Measurements from ENCODE around the gene QSER1. TPM values are rescaled to one million over a fixed set of nuclear protein-coding genes. Genes with fewer than 3 reads are reported as not detected.
A peak's percentile ranks its signal among the peaks of the same experiment; 100 is the strongest.
"Not testable (repeated sequence)": the region's sequence is repeated elsewhere in the genome, so short reads cannot be mapped to it uniquely, and the experiment has no call there.

QSER1 gene
- total RNA-seq, 2 donors from 2014 or later: 9.8 to 11.1 TPM

DNA sequence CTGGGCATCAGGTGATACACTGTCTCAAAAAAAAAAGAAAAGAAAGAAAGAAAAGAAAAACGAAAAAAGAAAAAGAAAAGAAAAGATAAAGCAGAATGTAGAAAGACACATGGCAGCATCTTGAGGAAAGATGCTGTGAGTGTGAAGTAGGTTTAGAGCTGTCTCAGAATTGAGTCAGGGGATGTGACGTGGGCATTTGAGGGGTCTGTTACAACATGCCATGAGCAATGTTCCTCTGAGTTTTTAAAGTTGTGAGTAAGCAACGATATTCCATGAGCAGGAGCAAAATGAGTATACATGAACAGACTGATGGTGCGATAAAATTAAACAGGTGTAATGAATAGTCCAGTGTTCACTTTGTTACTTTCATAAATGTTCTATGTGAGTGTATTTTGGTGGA is 11.3 kb upstream of the QSER1 start:
- Mint-ChIP-seq H3K4me1 (ENCODE audit: low read depth) (no peaks in the 10 kb centered on the region), H3K9me3 (no peaks in the 10 kb centered on the region), H3K4me3 (no peak overlapping the region), H3K36me3 (ENCODE audit: insufficient read depth in 2 of 2) (no peaks in the 10 kb centered on the region), H3K27ac (peak overlapping the region; percentile 14), H3K27me3 (ENCODE audit: low read depth) (peaks cover 2% of the 10 kb centered on the region)
- DNase-seq (no peak), ATAC-seq (replicated peaks in 1 of 2) (no peak)

DNA sequence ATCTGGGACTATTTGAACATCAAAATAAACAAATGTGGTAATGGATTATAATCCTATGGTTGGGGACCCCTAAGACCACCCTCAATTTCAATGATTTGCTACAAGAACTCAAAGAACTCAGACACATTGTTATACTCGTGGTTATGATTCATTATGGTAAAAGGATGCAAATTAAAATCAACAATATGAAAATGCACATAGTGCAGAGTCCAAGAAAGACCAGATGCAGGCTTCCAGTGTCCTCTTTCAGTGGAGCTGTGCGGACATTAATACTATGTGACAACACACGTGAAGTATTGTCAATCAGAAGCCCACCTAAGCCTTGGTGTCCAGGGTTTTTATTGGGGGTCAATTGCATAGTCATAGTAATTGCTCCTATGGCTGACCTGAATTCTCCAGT is 9.2 kb upstream of the QSER1 start:
- H3K27me3 Mint-ChIP-seq (ENCODE audit: low read depth): no peaks in the 10 kb centered on the region
- ATAC-seq (replicated peaks in 1 of 2) (no peak), DNase-seq (no peak)
- no peak overlapping the region for H3K4me3 Mint-ChIP-seq
- H3K9me3 Mint-ChIP-seq: no peaks in the 10 kb centered on the region
- no peak overlapping the region for H3K27ac Mint-ChIP-seq
- no peaks in the 10 kb centered on the region for H3K4me1 Mint-ChIP-seq (ENCODE audit: low read depth)
- H3K36me3 Mint-ChIP-seq (ENCODE audit: insufficient read depth in 2 of 2): no peaks in the 10 kb centered on the region

DNA sequence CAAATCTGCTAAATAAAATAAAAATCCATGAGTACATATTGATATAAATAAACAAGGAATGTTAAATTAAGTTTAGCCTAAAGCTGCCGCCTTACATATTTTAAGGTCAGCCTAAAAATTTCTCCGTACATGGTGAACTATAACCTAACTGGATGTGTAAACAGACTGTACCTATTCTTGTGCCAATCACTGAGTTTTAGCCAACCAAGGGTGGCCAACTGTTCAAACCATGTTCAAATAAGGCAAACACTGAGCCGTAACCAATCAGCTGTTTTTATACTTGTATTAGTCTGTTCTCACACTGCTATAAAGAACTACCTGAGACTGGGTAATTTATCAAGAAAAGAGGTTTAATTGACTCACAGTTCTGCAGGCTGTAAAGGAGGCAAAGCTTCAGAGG is 8.6 kb upstream of the QSER1 start:
- Mint-ChIP-seq H3K27ac (no peak overlapping the region), H3K9me3 (no peaks in the 10 kb centered on the region), H3K4me1 (ENCODE audit: low read depth) (no peaks in the 10 kb centered on the region), H3K4me3 (no peak overlapping the region), H3K36me3 (ENCODE audit: insufficient read depth in 2 of 2) (no peaks in the 10 kb centered on the region), H3K27me3 (ENCODE audit: low read depth) (no peaks in the 10 kb centered on the region)
- DNase-seq (no peak), ATAC-seq (replicated peaks in 1 of 2) (no peak)

DNA sequence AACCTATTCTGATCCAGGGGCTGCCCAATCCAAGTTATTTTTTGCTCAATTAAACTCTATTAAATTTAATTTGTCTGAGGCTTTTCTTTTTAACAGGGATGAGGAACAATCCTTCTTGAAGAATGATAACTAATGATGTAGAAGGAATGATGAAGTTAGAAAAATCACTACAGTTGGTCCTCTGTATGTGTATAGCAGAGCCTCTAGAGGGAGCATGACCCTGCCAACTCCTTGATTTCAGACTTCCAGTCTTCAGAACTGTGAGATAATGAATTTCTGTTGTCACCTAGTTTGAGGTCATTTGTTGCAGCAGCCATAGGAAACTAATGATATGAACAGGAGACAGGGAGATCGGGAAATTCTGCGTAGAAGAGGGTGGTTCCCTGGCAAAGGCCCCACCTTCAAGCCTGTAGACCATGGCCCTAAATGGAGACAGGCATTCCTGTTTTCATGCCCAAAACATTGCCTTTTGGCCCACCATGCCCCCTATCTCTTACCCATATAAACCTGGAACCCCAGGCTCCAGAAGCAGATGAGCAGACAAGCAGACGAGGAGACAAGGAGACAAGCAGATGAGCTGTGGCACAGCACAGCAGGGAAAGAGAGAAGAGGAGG is 7.7 kb upstream of the QSER1 start:
- no peak overlapping the region for H3K27ac Mint-ChIP-seq
- H3K9me3 Mint-ChIP-seq: no peaks in the 10 kb centered on the region
- H3K4me1 Mint-ChIP-seq (ENCODE audit: low read depth): no peaks in the 10 kb centered on the region
- H3K36me3 Mint-ChIP-seq (ENCODE audit: insufficient read depth in 2 of 2): no peaks in the 10 kb centered on the region
- H3K27me3 Mint-ChIP-seq (ENCODE audit: low read depth): no peaks in the 10 kb centered on the region
- DNase-seq (no peak), ATAC-seq (replicated peaks in 1 of 2) (peak; percentile 33 to 57)
- no peak overlapping the region for H3K4me3 Mint-ChIP-seq

DNA sequence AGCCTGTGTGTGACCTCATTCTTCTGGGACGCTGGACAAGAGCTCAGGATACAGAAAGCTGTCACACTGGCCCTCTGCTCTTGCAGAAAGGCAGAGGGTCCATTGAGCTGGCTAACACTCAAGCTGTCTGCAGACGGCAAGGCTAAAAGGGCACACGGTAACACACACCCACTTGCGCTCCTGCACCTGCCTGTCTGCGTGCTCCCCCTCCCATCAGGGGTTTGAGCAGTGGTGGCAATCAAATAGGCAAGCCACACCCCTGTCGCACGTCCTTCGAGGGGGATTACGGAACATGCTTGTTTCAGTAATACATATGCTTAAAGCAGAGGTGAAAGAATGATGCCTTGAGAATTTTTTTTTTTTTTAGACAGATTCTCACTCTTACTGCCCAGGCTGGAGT is 7.1 kb upstream of the QSER1 start:
- ATAC-seq (replicated peaks in 1 of 2): no peak
- H3K4me3 Mint-ChIP-seq: no peak overlapping the region
- H3K27ac Mint-ChIP-seq: no peak overlapping the region
- no peaks in the 10 kb centered on the region for H3K36me3 Mint-ChIP-seq (ENCODE audit: insufficient read depth in 2 of 2)
- no peak for DNase-seq
- no peaks in the 10 kb centered on the region for H3K9me3 Mint-ChIP-seq
- no peaks in the 10 kb centered on the region for H3K27me3 Mint-ChIP-seq (ENCODE audit: low read depth)
- no peaks in the 10 kb centered on the region for H3K4me1 Mint-ChIP-seq (ENCODE audit: low read depth)

DNA sequence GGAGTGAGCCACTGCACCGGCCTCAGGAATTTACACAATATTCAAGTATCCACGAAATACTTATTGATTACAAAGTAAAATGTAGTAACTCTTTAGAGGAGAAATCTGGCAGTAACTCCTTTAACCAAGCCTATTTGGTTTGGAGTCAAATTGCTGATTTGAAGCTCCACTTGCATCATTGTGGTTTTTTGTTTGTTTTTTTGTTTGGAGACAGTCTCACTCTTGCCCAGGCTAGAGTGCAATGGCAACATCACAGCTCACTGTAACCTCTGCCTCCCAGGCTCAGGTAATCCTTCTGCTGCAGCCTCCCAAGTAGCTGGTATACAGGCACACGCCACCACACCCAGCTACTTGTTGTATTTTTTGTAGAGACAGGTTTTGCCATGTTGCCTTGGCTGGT is 6.4 kb upstream of the QSER1 start:
- Mint-ChIP-seq H3K36me3 (ENCODE audit: insufficient read depth in 2 of 2) (no peaks in the 10 kb centered on the region), H3K27me3 (ENCODE audit: low read depth) (no peaks in the 10 kb centered on the region), H3K4me3 (no peak overlapping the region), H3K27ac (no peak overlapping the region), H3K4me1 (ENCODE audit: low read depth) (peaks cover 1% of the 10 kb centered on the region), H3K9me3 (no peaks in the 10 kb centered on the region)
- DNase-seq (no peak), ATAC-seq (replicated peaks in 1 of 2) (no peak)

DNA sequence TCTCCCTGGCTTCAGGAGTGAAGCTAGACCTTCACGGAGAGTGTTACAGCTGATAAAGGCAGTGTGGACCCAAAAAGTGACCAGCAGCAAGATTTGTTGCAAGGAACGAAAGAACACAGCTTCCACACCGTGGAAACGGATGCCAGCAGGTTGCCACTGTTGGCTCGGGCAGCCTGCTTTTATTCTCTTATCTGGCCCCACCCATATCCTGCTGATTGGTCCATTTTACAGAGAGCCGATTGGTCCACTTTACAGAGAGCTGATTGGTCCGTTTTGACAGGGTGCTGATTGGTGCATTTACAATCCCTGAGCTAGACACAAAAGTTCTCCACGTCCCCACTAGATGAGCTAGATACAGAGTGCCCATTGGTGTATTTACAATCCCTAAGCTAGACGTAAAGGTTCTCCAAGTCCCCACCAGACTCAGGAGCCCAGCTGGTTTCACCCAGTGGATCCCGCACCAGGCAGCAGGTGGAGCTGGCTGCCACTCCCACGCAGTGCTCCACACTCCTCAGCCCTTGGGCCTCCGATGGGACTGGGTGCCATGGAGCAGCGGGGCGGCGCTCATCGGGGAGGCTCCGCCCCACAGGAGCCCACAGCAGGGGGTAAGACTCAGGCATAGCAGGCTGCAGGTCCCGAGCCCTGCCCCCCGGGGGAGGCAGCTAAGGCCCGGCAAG is 4.8 kb upstream of the QSER1 start:
- H3K27me3 Mint-ChIP-seq (ENCODE audit: low read depth); H3K36me3 Mint-ChIP-seq (ENCODE audit: insufficient read depth in 2 of 2): not testable (repeated sequence)

DNA sequence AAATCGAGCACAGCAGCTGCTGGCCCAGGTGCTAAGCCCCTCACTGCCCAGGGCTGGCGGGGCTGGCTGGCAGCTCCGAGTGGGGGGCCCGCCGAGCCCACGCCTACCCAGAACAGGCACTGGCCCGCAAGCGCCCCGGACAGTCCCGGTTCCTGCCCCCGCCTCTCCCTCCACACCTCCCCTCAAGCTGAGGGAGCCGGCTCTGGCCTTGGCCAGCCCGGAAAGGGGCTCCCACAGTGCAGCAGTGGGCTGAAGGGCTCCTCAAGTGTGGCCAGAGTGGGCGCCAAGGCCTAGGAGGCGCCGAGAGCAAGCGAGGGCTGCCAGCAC is 4.3 kb upstream of the QSER1 start:
- not testable (repeated sequence) for H3K9me3 Mint-ChIP-seq; ATAC-seq (replicated peaks in 1 of 2); DNase-seq; H3K27ac Mint-ChIP-seq; H3K36me3 Mint-ChIP-seq (ENCODE audit: insufficient read depth in 2 of 2); H3K27me3 Mint-ChIP-seq (ENCODE audit: low read depth); H3K4me3 Mint-ChIP-seq
- H3K4me1 Mint-ChIP-seq (ENCODE audit: low read depth): peaks cover 11% of the 10 kb centered on the region

More for the DNA sequence above, 4.8 kb upstream of the QSER1 start:
- not testable (repeated sequence) for H3K9me3 Mint-ChIP-seq; H3K4me3 Mint-ChIP-seq; DNase-seq; ATAC-seq (replicated peaks in 1 of 2); H3K27ac Mint-ChIP-seq
- peaks cover 11% of the 10 kb centered on the region for H3K4me1 Mint-ChIP-seq (ENCODE audit: low read depth)

DNA sequence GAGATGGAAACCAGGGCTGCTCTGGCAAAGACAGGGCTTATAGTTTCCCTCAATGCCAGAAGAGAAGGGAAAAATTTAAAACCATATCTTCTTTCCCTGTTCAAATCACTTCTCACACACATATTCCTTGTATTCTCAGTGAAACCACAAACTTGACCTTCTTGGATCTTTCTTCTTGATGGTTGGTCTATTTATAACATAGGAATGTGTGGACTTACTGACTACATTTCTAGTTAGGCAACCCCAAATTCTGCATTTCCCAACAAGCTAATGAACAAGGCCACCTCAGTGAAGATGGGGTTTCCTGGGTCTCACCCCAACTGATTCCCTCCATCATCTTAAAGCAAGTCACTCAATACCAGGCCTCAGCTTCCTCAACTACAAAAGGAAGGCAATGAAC is 3.8 kb upstream of the QSER1 start:
- no peak for DNase-seq
- H3K27ac Mint-ChIP-seq: no peak overlapping the region
- no peaks in the 10 kb centered on the region for H3K27me3 Mint-ChIP-seq (ENCODE audit: low read depth)
- H3K4me3 Mint-ChIP-seq: no peak overlapping the region
- no peak for ATAC-seq (replicated peaks in 1 of 2)
- peaks cover 1 to 2% of the 10 kb centered on the region in 2 donors for H3K36me3 Mint-ChIP-seq (ENCODE audit: insufficient read depth in 2 of 2)
- H3K9me3 Mint-ChIP-seq: no peaks in the 10 kb centered on the region
- peaks cover 11% of the 10 kb centered on the region for H3K4me1 Mint-ChIP-seq (ENCODE audit: low read depth)

DNA sequence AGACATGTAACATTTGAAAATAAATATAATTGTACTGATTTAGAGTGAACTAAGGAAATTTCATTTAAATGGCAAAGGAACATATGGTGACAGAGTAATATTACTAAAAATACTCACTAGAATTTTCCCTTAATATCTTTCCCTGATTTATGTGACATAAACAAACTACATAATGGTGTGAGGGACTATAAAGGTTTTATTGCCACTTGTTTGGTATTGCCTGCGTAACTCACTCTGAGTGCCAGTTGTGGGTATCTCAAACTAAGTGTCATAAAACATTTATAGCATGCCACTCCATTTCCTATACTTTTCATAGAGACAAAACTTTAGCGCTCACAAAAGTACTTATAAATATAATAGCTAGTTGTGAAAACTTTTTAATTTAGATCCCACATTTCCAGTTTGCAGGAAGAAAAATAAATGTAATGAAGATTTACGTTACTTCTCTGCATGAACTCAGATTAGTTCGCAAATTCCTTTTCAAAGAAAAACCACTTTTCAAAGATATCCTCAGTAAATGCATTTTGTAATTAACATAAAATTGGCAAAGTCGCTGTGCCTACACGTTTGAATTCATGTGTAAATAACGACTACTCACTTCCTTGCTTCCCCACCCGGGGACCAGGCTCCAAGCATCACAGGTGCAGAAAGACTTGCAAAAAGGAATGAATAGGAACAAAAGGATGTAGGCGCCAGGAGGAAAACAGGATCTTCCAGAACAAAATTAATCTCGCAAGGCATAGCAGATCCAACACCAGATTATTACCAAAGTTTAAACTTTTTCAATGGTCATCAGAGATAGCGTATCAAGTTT is 1.6 kb upstream of the QSER1 start:
- no peaks in the 10 kb centered on the region for H3K27me3 Mint-ChIP-seq (ENCODE audit: low read depth)
- H3K9me3 Mint-ChIP-seq: no peaks in the 10 kb centered on the region
- H3K4me3 Mint-ChIP-seq: peak overlapping the region; percentile 84 to 96
- peaks cover 26% of the 10 kb centered on the region for H3K4me1 Mint-ChIP-seq (ENCODE audit: low read depth)
- peaks cover 1 to 2% of the 10 kb centered on the region in 2 donors for H3K36me3 Mint-ChIP-seq (ENCODE audit: insufficient read depth in 2 of 2)
- DNase-seq (no peak), ATAC-seq (replicated peaks in 1 of 2) (no peak)
- H3K27ac Mint-ChIP-seq: peak overlapping the region; percentile 92

DNA sequence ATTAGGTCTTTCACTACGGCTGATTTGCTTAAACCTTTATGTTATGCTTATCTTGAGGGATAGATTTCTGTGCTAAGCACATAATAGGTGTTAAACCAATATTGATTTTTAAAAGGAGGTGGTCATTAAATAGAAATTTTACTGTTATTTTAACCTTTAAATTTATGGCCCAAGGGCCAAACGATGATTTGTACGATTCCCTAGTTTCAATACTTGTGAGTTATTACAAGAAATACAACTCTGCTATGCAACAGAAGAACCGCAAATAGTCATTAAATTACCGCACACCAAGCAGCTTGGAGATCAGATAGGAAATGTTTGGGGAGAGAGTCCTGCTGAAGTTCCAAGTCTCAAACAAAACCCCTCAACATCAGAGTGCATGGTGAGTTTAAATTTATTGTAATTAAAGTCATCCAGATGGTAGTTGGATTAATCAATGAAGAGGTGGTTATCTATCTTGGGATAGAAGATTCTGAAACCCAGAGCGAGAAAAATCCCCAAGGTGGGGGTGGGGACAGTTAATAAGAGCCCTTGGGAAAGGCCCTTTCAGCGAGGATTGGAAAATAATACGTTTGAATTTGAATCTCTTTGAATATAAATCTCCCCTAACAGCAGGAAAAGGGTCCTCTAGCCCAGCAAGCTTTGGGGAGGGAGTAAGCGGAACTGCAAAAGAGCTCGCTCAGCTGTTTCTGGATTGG is 805 bp upstream of the QSER1 start:
- no peak for ATAC-seq (replicated peaks in 1 of 2)
- Mint-ChIP-seq H3K27ac (peak overlapping the region; percentile 92), H3K9me3 (no peaks in the 10 kb centered on the region), H3K4me3 (peak overlapping the region; percentile 84 to 96), H3K4me1 (ENCODE audit: low read depth) (peaks cover 27% of the 10 kb centered on the region), H3K27me3 (ENCODE audit: low read depth) (no peaks in the 10 kb centered on the region), H3K36me3 (ENCODE audit: insufficient read depth in 2 of 2) (peaks cover 1 to 2% of the 10 kb centered on the region in 2 donors)
- peak in 1 of 2 donors; percentile 5 for DNase-seq

DNA sequence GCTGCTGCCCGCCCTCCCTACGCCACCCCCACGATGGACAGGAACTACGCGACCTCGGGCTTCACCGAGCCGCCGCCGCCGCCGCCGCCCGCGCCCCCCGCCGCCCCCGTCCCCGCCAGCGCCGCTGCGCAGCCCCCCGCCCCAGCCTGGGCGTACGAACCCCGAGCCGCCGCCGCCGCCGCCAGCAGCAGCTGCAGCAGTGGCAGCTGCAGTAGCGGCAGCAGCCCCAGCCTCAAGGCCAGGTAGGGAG is 407 bp downstream of the QSER1 start:
- H3K27me3 Mint-ChIP-seq (ENCODE audit: low read depth): no peaks in the 10 kb centered on the region
- peaks cover 1 to 2% of the 10 kb centered on the region in 2 donors for H3K36me3 Mint-ChIP-seq (ENCODE audit: insufficient read depth in 2 of 2)
- H3K27ac Mint-ChIP-seq: no peak overlapping the region

More for the DNA sequence above, 407 bp downstream of the QSER1 start:
- ATAC-seq (replicated peaks in 1 of 2): no peak
- H3K4me3 Mint-ChIP-seq: peak overlapping the region; percentile 87 to 99
- no peak for DNase-seq
- H3K9me3 Mint-ChIP-seq: no peaks in the 10 kb centered on the region
- H3K4me1 Mint-ChIP-seq (ENCODE audit: low read depth): peaks cover 27% of the 10 kb centered on the region

All from activated T-cell treated with anti-CD3 and anti-CD28 coated beads, Interleukin-2, amount 50 U/mL, for 72 hours (primary cell).